ENCODE results near the gene ITPRIP. TPM values are rescaled to one million over a fixed set of nuclear protein-coding genes. Genes with fewer than 3 reads are reported as not detected.
A peak's percentile ranks its signal among the peaks of the same experiment; 100 is the strongest.

The ITPRIP gene
- total RNA-seq, 6 experiments from 2014 or later: 2.9 to 9.7 (median 7.7) TPM

- 94% methylated on average over 8 of the region's 10 CpGs for WGBS (ENCODE audit: insufficient coverage, low coverage, low lambda C conversion rate, missing lambda C conversion rate)
- intact Hi-C loops (cut with DNase I): no loop called here
- no peak for ATAC-seq
- H3K9me3 ChIP-seq: no peaks in the 10 kb centered on the region
- peaks cover 0 to 16% (median 0%) of the 10 kb centered on the region in 4 donors for H3K4me1 ChIP-seq
- H3K36me3 ChIP-seq: no peaks in the 10 kb centered on the region
- TF ChIP-seq CTCF (IDR thresholded peaks at IDR 0.05) (no peak), POLR2A (IDR thresholded peaks at IDR 0.05) (no peak)
- H3K4me3 ChIP-seq: no peak overlapping the region
- no peaks in the 10 kb centered on the region for H3K27me3 ChIP-seq
- DNase-seq: no peak
- peak overlapping the region in 1 of 3 donors; percentile 53 for H3K27ac ChIP-seq
These were observed 13.3 kb downstream of the ITPRIP start for GRCh38 chr10:104324931-104325330.

- no peak overlapping the region for H3K4me3 ChIP-seq
- H3K27me3 ChIP-seq: no peaks in the 10 kb centered on the region
- intact Hi-C loops (cut with DNase I): no loop called here
- no peak overlapping the region for H3K27ac ChIP-seq
- TF ChIP-seq CTCF (IDR thresholded peaks at IDR 0.05): no peak
- no peak for TF ChIP-seq POLR2A (IDR thresholded peaks at IDR 0.05)
- H3K4me1 ChIP-seq: peaks cover 0 to 12% (median 0%) of the 10 kb centered on the region in 4 donors
- no peaks in the 10 kb centered on the region for H3K9me3 ChIP-seq
- ATAC-seq (peak; percentile 11 to 29 (median 22)), DNase-seq (peak in 1 of 3 donors; percentile 54)
- 41% methylated on average over 8 of the region's 9 CpGs for WGBS (ENCODE audit: insufficient coverage, low coverage, low lambda C conversion rate, missing lambda C conversion rate)
- no peaks in the 10 kb centered on the region for H3K36me3 ChIP-seq
These were observed 14.0 kb downstream of the ITPRIP start for GRCh38 chr10:104324221-104324686.

DNA sequence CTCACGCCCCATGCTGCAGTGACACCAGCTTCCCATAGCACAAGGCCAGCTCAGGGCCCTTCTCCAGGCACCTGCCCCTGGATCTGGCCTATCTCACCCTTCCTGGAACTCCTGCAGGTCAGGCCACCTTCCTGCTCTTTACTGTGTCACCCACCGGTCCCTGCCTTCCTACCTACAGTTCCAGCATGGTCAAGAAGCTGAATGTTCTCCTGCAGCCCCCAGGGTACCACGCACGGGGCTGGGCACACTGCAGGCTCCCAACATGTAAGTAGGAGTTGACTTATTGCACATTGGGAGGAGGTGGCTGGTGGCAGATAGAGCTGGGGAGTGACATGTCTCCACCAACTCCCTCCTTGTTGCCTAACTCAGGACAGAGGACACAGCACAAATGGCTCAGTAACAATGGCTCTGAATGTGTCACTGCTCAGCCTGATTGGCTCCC is 14.5 kb downstream of the ITPRIP start:
- no peak for DNase-seq
- H3K27ac ChIP-seq: no peak overlapping the region
- WGBS (ENCODE audit: insufficient coverage, low coverage, low lambda C conversion rate, missing lambda C conversion rate): 88% methylated on average over 2 of the region's 4 CpGs

DNA sequence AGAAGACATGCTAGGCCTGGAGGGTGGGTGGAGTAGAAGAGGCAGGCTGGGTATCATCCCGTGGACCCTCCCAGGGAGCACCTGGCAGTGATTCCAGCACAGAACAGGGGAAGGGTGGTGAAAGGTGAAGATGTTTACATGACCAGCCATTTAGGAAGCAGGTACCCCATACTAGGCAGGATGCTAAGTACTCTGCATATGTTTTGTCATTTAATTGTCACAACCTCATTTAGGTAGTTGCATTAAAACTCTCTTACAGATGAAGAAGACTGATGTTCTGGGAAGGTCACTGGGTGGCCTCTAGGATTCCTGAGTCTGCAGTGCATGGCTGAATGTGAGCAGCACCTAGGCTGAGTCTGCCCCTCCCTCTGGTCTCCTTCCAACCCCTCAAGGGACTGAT is 15.2 kb downstream of the ITPRIP start:
- peaks cover 0 to 8% (median 0%) of the 10 kb centered on the region in 4 donors for H3K4me1 ChIP-seq
- WGBS (ENCODE audit: insufficient coverage, low coverage, low lambda C conversion rate, missing lambda C conversion rate): 89% methylated on average over 1 of the region's 1 CpG
- intact Hi-C loops (cut with DNase I): no loop called here
- no peaks in the 10 kb centered on the region for H3K27me3 ChIP-seq
- no peaks in the 10 kb centered on the region for H3K9me3 ChIP-seq
- TF ChIP-seq CTCF (IDR thresholded peaks at IDR 0.05) (no peak), POLR2A (IDR thresholded peaks at IDR 0.05) (no peak)
- no peak overlapping the region for H3K4me3 ChIP-seq
- no peak overlapping the region for H3K27ac ChIP-seq
- DNase-seq: no peak
- ATAC-seq: no peak
- H3K36me3 ChIP-seq: no peaks in the 10 kb centered on the region

More for the DNA sequence above, 14.5 kb downstream of the ITPRIP start:
- no peak for ATAC-seq
- Histone ChIP-seq H3K4me1 (peaks cover 0 to 9% (median 0%) of the 10 kb centered on the region in 4 donors), H3K36me3 (no peaks in the 10 kb centered on the region), H3K27me3 (no peaks in the 10 kb centered on the region), H3K4me3 (no peak overlapping the region), H3K9me3 (no peaks in the 10 kb centered on the region)
- intact Hi-C loops (cut with DNase I): no loop called here
- TF ChIP-seq CTCF (IDR thresholded peaks at IDR 0.05): no peak
- TF ChIP-seq POLR2A (IDR thresholded peaks at IDR 0.05): no peak

GRCh38 chr10:104322416-104322782 is 15.9 kb downstream of the ITPRIP start:
- 43% methylated on average over 5 of the region's 7 CpGs for WGBS (ENCODE audit: insufficient coverage, low coverage, low lambda C conversion rate, missing lambda C conversion rate)
- Histone ChIP-seq H3K27me3 (no peaks in the 10 kb centered on the region), H3K4me1 (peaks cover 0 to 4% (median 0%) of the 10 kb centered on the region in 4 donors), H3K36me3 (no peaks in the 10 kb centered on the region), H3K4me3 (no peak overlapping the region), H3K27ac (no peak overlapping the region), H3K9me3 (no peaks in the 10 kb centered on the region)
- ATAC-seq (no peak), DNase-seq (no peak)
- intact Hi-C loops (cut with DNase I): no loop called here
- no peak for TF ChIP-seq CTCF (IDR thresholded peaks at IDR 0.05)
- no peak for TF ChIP-seq POLR2A (IDR thresholded peaks at IDR 0.05)
